IMR-90 (cell line): ENCODE measurements around the gene SRP54. TPM values are rescaled to one million over a fixed set of nuclear protein-coding genes. Genes with fewer than 3 reads are reported as not detected.

Experiments used
- ATAC-seq: fragments of 200-7000 bp; cut with Tn5 transposase; 2 replicates; pipeline ENCODE4 v1.9.1; 2020; ENCODE audit warnings: low read depth, mild to moderate bottlenecking, moderate library complexity
- BruUV-seq: library from RNA; stranded (reverse); fragments of 400-500 nt; replicated peaks from 2 replicates; lab custom pipeline; 2021; lab: Mats Ljungman, UMichigan
- CTCF ChIA-PET: fragments of 300-600 bp; formaldehyde crosslinking; extraction: SDS; loops from one replicate; lab custom pipeline; 2021; ENCODE audit warnings: antibody characterized with exemption; lab: Yijun Ruan, JAX
- POLR2A ChIA-PET: fragments of 300-600 bp; sonication (Branson Sonifier 250); formaldehyde crosslinking; loops from one replicate; lab custom pipeline; 2022; ENCODE audit warnings: antibody characterized with exemption; ENCODE audit not compliant: unreplicated experiment; lab: Charles Lee
- DNase-seq: peaks from one replicate; pipeline ENCODE4 v3.0.0; 2013
- H2AFZ ChIP-seq: replicated peaks from 2 replicates; pipeline ENCODE3; 2013; ENCODE audit warnings: low read length, mild to moderate bottlenecking; ENCODE audit not compliant: poor library complexity
- H2AK5ac ChIP-seq: 2 replicates; pipeline ENCODE4 v1.6.1; 2013; ENCODE audit warnings: low read depth, low read length, inconsistent platforms
- H2AK9ac ChIP-seq: replicated peaks from 2 replicates; pipeline ENCODE3; 2013; ENCODE audit warnings: mild to moderate bottlenecking, low read depth, low read length, moderate library complexity; ENCODE audit not compliant: poor library complexity
- H2BK120ac ChIP-seq: 2 replicates; pipeline ENCODE4 v1.6.1; 2013; ENCODE audit warnings: low read depth, low read length, inconsistent platforms
- H2BK15ac ChIP-seq: 3 replicates; pipeline ENCODE4 v1.6.1; 2013; ENCODE audit warnings: low read depth, low read length, inconsistent platforms
- H2BK20ac ChIP-seq: 2 replicates; pipeline ENCODE4 v1.6.1; 2013; ENCODE audit warnings: low read depth, mild to moderate bottlenecking, inconsistent platforms, low read length, moderate library complexity
- H2BK5ac ChIP-seq: 2 replicates; pipeline ENCODE4 v1.6.1; 2013; ENCODE audit warnings: mild to moderate bottlenecking, low read depth, low read length, inconsistent platforms; ENCODE audit not compliant: poor library complexity, severe bottlenecking
- H3K14ac ChIP-seq: replicated peaks from 2 replicates; pipeline ENCODE4 v1.6.1; 2013; ENCODE audit warnings: low read depth, low read length, inconsistent platforms
- H3K18ac ChIP-seq: 2 replicates; pipeline ENCODE4 v1.6.1; 2013; ENCODE audit warnings: low read depth, low read length, control low read depth
- H3K23ac ChIP-seq: 2 replicates; pipeline ENCODE4 v1.6.1; 2013; ENCODE audit warnings: low read depth, low read length, inconsistent platforms
- H3K27ac ChIP-seq: 2 replicates; pipeline ENCODE4 v1.5.1; 2013; ENCODE audit warnings: mild to moderate bottlenecking, control low read depth, low read length; ENCODE audit not compliant: insufficient read depth
- H3K27me3 ChIP-seq: 2 replicates; pipeline ENCODE4 v1.6.1; 2013; ENCODE audit warnings: low read length; ENCODE audit not compliant: control insufficient read depth, insufficient read depth
- H3K36me3 ChIP-seq: 2 replicates; pipeline ENCODE4 v1.6.1; 2013; ENCODE audit warnings: low read length, mixed read lengths; ENCODE audit not compliant: control insufficient read depth, insufficient read depth
- H3K4ac ChIP-seq: 2 replicates; pipeline ENCODE4 v1.6.1; 2013; ENCODE audit warnings: low read depth, low read length, inconsistent platforms
- H3K4me1 ChIP-seq: 2 replicates; pipeline ENCODE4 v1.6.1; 2013; ENCODE audit warnings: low read length, mixed read lengths; ENCODE audit not compliant: control insufficient read depth, insufficient read depth
- H3K4me2 ChIP-seq: 2 replicates; pipeline ENCODE4 v1.6.1; 2013; ENCODE audit warnings: low read depth, mild to moderate bottlenecking, control low read depth, low read length, moderate library complexity
- H3K4me3 ChIP-seq: 2 replicates; pipeline ENCODE4 v1.5.1; 2013; ENCODE audit warnings: low read depth, mild to moderate bottlenecking, control low read depth, low read length, moderate library complexity; ENCODE audit not compliant: insufficient read depth
- H3K56ac ChIP-seq: 2 replicates; pipeline ENCODE4 v1.6.1; 2013; ENCODE audit warnings: low read length, inconsistent platforms; ENCODE audit not compliant: insufficient read depth; ENCODE audit errors: extremely low read depth
- H3K79me1 ChIP-seq, 2 experiments: 2 replicates each; pipeline ENCODE4 v1.6.1; 2013; ENCODE audit warnings: low read length in 2 of 2, inconsistent platforms in 1 of 2, low read depth in 1 of 2
- H3K9ac ChIP-seq: 2 replicates; pipeline ENCODE4 v1.6.1; 2013; ENCODE audit warnings: low read depth, low read length, control low read depth
- H3K9me1 ChIP-seq: 2 replicates; pipeline ENCODE4 v1.6.1; 2013; ENCODE audit warnings: low read length, inconsistent platforms; ENCODE audit not compliant: insufficient read depth
- H3K9me3 ChIP-seq: 2 replicates; pipeline ENCODE4 v1.6.1; 2013; ENCODE audit warnings: low read length; ENCODE audit not compliant: control insufficient read depth, insufficient read depth
- H4K20me1 ChIP-seq: 2 replicates; pipeline ENCODE4 v1.6.1; 2013; ENCODE audit warnings: low read length, inconsistent platforms; ENCODE audit not compliant: insufficient read depth
- H4K5ac ChIP-seq: 2 replicates; pipeline ENCODE4 v1.6.1; 2013; ENCODE audit warnings: mild to moderate bottlenecking, low read depth, low read length, control low read depth
- H4K8ac ChIP-seq, 2 experiments: 2 replicates each; pipeline ENCODE4 v1.6.1; 2013; ENCODE audit warnings: low read depth in 2 of 2, low read length in 2 of 2, control low read depth in 1 of 2, inconsistent platforms in 1 of 2
- H4K91ac ChIP-seq: 2 replicates; pipeline ENCODE4 v1.6.1; 2013; ENCODE audit warnings: low read depth, low read length, inconsistent platforms; ENCODE audit not compliant: insufficient read depth
- CHD1 ChIP-seq: IDR thresholded peaks from 2 replicates; pipeline ENCODE4 v1.6.1; 2012; ENCODE audit warnings: low read depth, low read length, improper control_type of control experiment
- FOS ChIP-seq: fragments of 150-350 bp; IDR thresholded peaks from 2 replicates; pipeline ENCODE4 v1.6.1; 2016; ENCODE audit warnings: low read depth, low read length
- MAZ ChIP-seq: IDR thresholded peaks from 2 replicates; pipeline ENCODE4 v1.6.1; 2012; ENCODE audit warnings: low read depth, mild to moderate bottlenecking, low read length, improper control_type of control experiment, moderate library complexity, borderline replicate concordance
- MXI1 ChIP-seq: IDR thresholded peaks from 2 replicates; pipeline ENCODE4 v1.6.1; 2012; ENCODE audit warnings: low read depth, mild to moderate bottlenecking, low read length, moderate library complexity, borderline replicate concordance
- NFE2L2 ChIP-seq: fragments of 150-350 bp; IDR thresholded peaks from 2 replicates; pipeline ENCODE4 v1.6.1; 2016; ENCODE audit warnings: low read depth, mild to moderate bottlenecking, low read length
- POLR2A ChIP-seq: IDR thresholded peaks from 2 replicates; pipeline ENCODE4 v1.6.1; 2012; ENCODE audit warnings: mild to moderate bottlenecking, low read depth, low read length
- SMC3 ChIP-seq: fragments of 150-350 bp; IDR thresholded peaks from 2 replicates; pipeline ENCODE4 v1.6.1; 2016; ENCODE audit warnings: low read depth, mild to moderate bottlenecking, antibody characterized with exemption, low read length, moderate library complexity
- WGBS, 2 experiments: methylation state at CpG; one replicate each; pipeline versions ENCODE4 v1.1.5 to v1.1.7; 2013; ENCODE audit warnings: missing lambda C conversion rate in 2 of 2; ENCODE audit not compliant: insufficient read length in 1 of 2; ENCODE audit errors: extremely low coverage in 2 of 2; 5-methylcytosine and 5-hydroxymethylcytosine counted together
- dilution Hi-C: fragments of 300-500 bp; cut with HindIII; formaldehyde crosslinking; loops from one replicate; pipeline ENCODE4 v1.14.3; 2018; ENCODE audit warnings: low sequenced_read_pairs; ENCODE audit not compliant: unreplicated experiment
- in situ Hi-C: fragments of 300-500 bp; cut with MboI; formaldehyde crosslinking; loops from 3 replicates; pipeline ENCODE4 v1.14.3; 2019; ENCODE audit warnings: low sequenced_read_pairs, inconsistent platforms, mixed read lengths
- intact Hi-C: fragments of 100-400 bp; cut with micrococcal nuclease; formaldehyde crosslinking; loops from 2 replicates; pipeline ENCODE4 v1.10.0; 2022
- polyA plus RNA-seq, 3 experiments: library from polyadenylated mRNA; depleted of rRNA; stranded (reverse); fragments of >200 nt; gene quantifications; 2 replicates each; pipeline ENCODE4 v1.2.3, GENCODE V29; 2012; ENCODE audit warnings: low replicate concordance in 1 of 3
- total RNA-seq: library from RNA; depleted of rRNA; stranded (reverse); fragments of >200 nt; gene quantifications from 2 replicates; pipeline ENCODE4 v1.2.3, GENCODE V29; 2012
- TF ChIP-seq, protein P1 (sequence below): fragments of 150-350 bp; IDR thresholded peaks from 2 replicates; pipeline ENCODE4 v1.6.1; 2017; ENCODE audit warnings: mild to moderate bottlenecking, antibody characterized with exemption, low read length, low read depth
- TF ChIP-seq, protein P2 (sequence below): conservative IDR thresholded peaks from 2 replicates; pipeline ENCODE4 v1.5.1; 2012; ENCODE audit warnings: mild to moderate bottlenecking, low read depth, low read length, improper control_type of control experiment

Gene SRP54
- total and polyA plus RNA-seq, 2 of the 4 experiments (the other 2 are of a cell fraction): 56.2 to 63.3 TPM

DNA sequence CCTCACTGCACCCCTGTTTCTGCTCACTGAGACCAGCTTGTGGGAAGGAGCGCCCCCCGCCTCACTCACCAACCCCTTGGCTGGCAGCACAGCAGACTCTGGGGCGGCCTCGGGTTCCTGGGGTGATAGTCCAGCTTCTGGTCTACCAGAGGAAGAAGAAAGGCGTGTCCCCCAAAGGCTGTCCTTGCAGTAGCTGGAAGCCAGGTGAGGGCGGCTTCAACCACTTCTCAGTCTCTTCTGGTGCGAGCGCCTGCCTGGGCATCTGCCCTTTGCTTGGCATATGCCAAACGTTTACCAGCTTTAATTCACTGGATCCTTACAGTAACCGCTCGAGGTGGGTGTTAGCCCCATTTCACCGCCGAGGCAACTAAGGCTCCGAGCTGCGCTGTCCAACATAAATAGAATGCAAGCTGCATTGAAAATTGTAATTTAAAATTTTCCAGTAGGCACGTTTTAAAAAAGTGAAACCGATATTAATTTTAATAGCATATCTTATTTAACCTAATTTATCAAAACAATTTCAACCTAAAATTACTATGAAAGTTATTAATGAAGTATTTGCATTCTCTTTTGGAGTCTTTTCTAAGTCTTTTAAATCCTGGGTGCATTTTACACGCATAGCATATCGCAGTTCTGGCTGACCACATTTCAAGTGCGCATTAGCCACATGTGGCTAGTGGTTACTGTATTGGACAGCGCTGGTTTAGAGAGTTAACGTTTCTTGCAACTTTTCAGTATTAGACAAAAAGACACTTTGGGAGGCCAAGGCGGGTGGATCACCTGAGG lies 64.2 kb downstream of the SRP54 start:
- H3K27ac ChIP-seq: peak overlapping the region; percentile 97
- peak overlapping the region; percentile 80 for H2BK120ac ChIP-seq
- peak overlapping the region; percentile 95 for H2BK5ac ChIP-seq
- peaks cover 4% of the 10 kb centered on the region; the same call in 1 of the 2 replicates for H3K9me1 ChIP-seq
- dilution Hi-C loops: no loop called here
- H3K36me3 ChIP-seq: peaks cover 3% of the 10 kb centered on the region; the same call in 1 of the 2 replicates
- peaks cover 12 to 53% of the 10 kb centered on the region in 2 experiments for H3K79me1 ChIP-seq
- H3K23ac ChIP-seq: peak overlapping the region; percentile 71; the same call in 1 of the 2 replicates
- H4K20me1 ChIP-seq: no peaks in the 10 kb centered on the region
- H3K27me3 ChIP-seq: no peaks in the 10 kb centered on the region
- peak overlapping the region; percentile 95 for H2AFZ ChIP-seq
- H4K5ac ChIP-seq: peak overlapping the region; percentile 42
- 20% methylated on average over 1 of the region's 23 CpGs; no CpG with 5 or more reads in 1 of the 2 experiments for WGBS, 2 experiments
- H2AK9ac ChIP-seq: peak overlapping the region; percentile 95
- DNase-seq: peak; percentile 4
- ATAC-seq: peak; percentile 12
- no peak overlapping the region for H2BK15ac ChIP-seq
- H3K4me1 ChIP-seq: peaks cover 2% of the 10 kb centered on the region; the same call in 1 of the 2 replicates
- peak overlapping the region; percentile 93 for H4K91ac ChIP-seq
- in situ Hi-C loops: no loop called here
- H3K9me3 ChIP-seq: no peaks in the 10 kb centered on the region
- ChIA-PET CTCF (interaction anchor here (1.5 kb wide), 1 partner anchor 22 kb away, joined by 3 read pairs; no protein-coding TSS in a partner anchor), POLR2A (no interaction called here)
- peak overlapping the region; percentile 77; the same call in 1 of the 2 replicates for H2AK5ac ChIP-seq
- no TSS peak for BruUV-seq
- peak overlapping the region; percentile 81 to 96; a peak in 2 of 4 replicates for H4K8ac ChIP-seq
- peak overlapping the region; percentile 42 for H3K18ac ChIP-seq
- H3K4me3 ChIP-seq: peak overlapping the region; percentile 79
- TF ChIP-seq FOS: no peak
- TF ChIP-seq, protein P1, sequence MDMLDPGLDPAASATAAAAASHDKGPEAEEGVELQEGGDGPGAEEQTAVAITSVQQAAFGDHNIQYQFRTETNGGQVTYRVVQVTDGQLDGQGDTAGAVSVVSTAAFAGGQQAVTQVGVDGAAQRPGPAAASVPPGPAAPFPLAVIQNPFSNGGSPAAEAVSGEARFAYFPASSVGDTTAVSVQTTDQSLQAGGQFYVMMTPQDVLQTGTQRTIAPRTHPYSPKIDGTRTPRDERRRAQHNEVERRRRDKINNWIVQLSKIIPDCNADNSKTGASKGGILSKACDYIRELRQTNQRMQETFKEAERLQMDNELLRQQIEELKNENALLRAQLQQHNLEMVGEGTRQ: no peak
- no peak for TF ChIP-seq MXI1
- TF ChIP-seq, protein P2, sequence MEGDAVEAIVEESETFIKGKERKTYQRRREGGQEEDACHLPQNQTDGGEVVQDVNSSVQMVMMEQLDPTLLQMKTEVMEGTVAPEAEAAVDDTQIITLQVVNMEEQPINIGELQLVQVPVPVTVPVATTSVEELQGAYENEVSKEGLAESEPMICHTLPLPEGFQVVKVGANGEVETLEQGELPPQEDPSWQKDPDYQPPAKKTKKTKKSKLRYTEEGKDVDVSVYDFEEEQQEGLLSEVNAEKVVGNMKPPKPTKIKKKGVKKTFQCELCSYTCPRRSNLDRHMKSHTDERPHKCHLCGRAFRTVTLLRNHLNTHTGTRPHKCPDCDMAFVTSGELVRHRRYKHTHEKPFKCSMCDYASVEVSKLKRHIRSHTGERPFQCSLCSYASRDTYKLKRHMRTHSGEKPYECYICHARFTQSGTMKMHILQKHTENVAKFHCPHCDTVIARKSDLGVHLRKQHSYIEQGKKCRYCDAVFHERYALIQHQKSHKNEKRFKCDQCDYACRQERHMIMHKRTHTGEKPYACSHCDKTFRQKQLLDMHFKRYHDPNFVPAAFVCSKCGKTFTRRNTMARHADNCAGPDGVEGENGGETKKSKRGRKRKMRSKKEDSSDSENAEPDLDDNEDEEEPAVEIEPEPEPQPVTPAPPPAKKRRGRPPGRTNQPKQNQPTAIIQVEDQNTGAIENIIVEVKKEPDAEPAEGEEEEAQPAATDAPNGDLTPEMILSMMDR: no peak
- TF ChIP-seq CHD1: no peak
- no peak for TF ChIP-seq NFE2L2
- TF ChIP-seq MAZ: no peak
- no peak for TF ChIP-seq SMC3
- no peak for TF ChIP-seq POLR2A
- intact Hi-C loops: loop anchor here (10.0 kb wide), 1 partner anchor 368 kb away; no protein-coding TSS in a partner anchor
- H3K4me2 ChIP-seq: peak overlapping the region; percentile 94
- H3K9ac ChIP-seq: peak overlapping the region; percentile 95
- H3K56ac ChIP-seq: peak overlapping the region; percentile 38; the same call in 1 of the 2 replicates
- peak overlapping the region; percentile 72 for H3K14ac ChIP-seq
- no peak overlapping the region for H2BK20ac ChIP-seq
- H3K4ac ChIP-seq: peak overlapping the region; percentile 96
